Measurements from ENCODE around the gene PRMT2.

DNA sequence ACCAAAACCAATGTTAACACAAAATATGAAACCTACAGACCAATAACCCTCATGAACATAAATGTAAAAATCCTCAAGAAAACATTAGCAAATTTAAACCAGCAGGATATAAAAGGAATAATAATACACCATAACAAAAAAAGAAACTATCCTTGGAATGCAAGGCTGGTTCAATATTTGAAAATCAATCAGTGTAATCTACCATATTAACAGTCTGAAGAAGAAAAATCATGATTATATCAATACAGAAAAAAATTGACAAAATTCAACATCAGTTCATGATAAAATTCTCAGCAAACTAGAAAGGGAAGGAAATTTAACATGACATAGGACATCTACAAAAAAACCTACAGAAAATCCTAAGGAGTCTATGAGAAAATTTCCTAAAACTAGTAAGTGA lies 19.8 kb downstream of the PRMT2 start:
- TF ChIP-seq, protein P1, sequence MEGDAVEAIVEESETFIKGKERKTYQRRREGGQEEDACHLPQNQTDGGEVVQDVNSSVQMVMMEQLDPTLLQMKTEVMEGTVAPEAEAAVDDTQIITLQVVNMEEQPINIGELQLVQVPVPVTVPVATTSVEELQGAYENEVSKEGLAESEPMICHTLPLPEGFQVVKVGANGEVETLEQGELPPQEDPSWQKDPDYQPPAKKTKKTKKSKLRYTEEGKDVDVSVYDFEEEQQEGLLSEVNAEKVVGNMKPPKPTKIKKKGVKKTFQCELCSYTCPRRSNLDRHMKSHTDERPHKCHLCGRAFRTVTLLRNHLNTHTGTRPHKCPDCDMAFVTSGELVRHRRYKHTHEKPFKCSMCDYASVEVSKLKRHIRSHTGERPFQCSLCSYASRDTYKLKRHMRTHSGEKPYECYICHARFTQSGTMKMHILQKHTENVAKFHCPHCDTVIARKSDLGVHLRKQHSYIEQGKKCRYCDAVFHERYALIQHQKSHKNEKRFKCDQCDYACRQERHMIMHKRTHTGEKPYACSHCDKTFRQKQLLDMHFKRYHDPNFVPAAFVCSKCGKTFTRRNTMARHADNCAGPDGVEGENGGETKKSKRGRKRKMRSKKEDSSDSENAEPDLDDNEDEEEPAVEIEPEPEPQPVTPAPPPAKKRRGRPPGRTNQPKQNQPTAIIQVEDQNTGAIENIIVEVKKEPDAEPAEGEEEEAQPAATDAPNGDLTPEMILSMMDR (IDR thresholded peaks at IDR 0.05): no peak
- TF ChIP-seq POLR2A (IDR thresholded peaks at IDR 0.05): no peak

All from heart left ventricle (tissue), 13 donors.